Right cardiac atrium (tissue), 5 donors: ENCODE data around the gene NXPE3. TPM values are rescaled to one million over a fixed set of nuclear protein-coding genes. Genes with fewer than 3 reads are reported as not detected.

Experiments used
- ATAC-seq, 2 donors: fragments of 200-7000 bp; cut with Tn5 transposase; one replicate each; pipeline versions ENCODE4 v1.8.0 to v1.9.1; 2020; ENCODE audit warnings: moderate library complexity in 2 of 2, mild to moderate bottlenecking in 1 of 2
- DNase-seq, 3 donors: peaks; one replicate each; pipeline ENCODE4 v3.0.0-alpha.2; 2020
- H3K27ac ChIP-seq: one replicate; pipeline ENCODE4 v1.5.1; 2013; ENCODE audit warnings: mild to moderate bottlenecking, low read length, control low read depth, moderate library complexity
- H3K27me3 ChIP-seq: one replicate; pipeline ENCODE4 v1.6.1; 2013; ENCODE audit not compliant: control insufficient read depth, insufficient read depth
- H3K4me1 ChIP-seq: one replicate; pipeline ENCODE4 v1.6.1; 2013; ENCODE audit warnings: low read length; ENCODE audit not compliant: control insufficient read depth, insufficient read depth
- H3K4me3 ChIP-seq: one replicate; pipeline ENCODE4 v1.5.1; 2013; ENCODE audit warnings: low read length, control low read depth
- H3K9me3 ChIP-seq: one replicate; pipeline ENCODE4 v1.6.1; 2013; ENCODE audit warnings: low read length; ENCODE audit not compliant: control insufficient read depth
- WGBS: extraction: QIAGEN DNeasy Blood & Tissue Kit; methylation state at CpG from one replicate; pipeline ENCODE4 v1.1.7; 2013; 5-methylcytosine and 5-hydroxymethylcytosine counted together
- intact Hi-C, 4 donors: fragments of 100-400 bp; cut with DNase I; formaldehyde crosslinking; loops; one replicate each; pipeline versions ENCODE4 v1.11.0 to v1.14.0; 2022 to 2023
- polyA plus RNA-seq: library from polyadenylated mRNA; stranded (reverse); fragments of 200-250 nt; gene quantifications from one replicate; pipeline ENCODE4 v1.2.3, GENCODE V29; 2013
- total RNA-seq, 4 donors: library from RNA; stranded (reverse); fragmentation: NEBNext Ultra II Directional; extraction: Animal tissue kit (Norgen Biotek cat#: 25700); gene quantifications; one replicate each; pipeline ENCODE4 v1.2.1, GENCODE V29; 2021
- donor health status: healthy with polysubstance abuse.
- donor health status: DM: no; HTN: yes; CAD: no.
- donor health status: DM: no; HTN: no; CAD: no.
- donor health status: DM: no; HTN: yes; CAD: no; lungs with severe emphysema.
- donor health status: DM: yes; HTN: yes; CAD: no.

Gene NXPE3
- total and polyA plus RNA-seq, 5 donors: 26.8 to 53.3 (median 46.5) TPM

GRCh38 chr3:101828691-101829436, 49.9 kb downstream of the NXPE3 start:
- H3K4me1 ChIP-seq: no peaks in the 10 kb centered on the region
- intact Hi-C loops: no loop called here
- DNase-seq: peak; percentile 68 to 83 (median 73)
- 21% methylated on average over 9 of the region's 9 CpGs for WGBS
- H3K4me3 ChIP-seq: no peak overlapping the region
- no peaks in the 10 kb centered on the region for H3K9me3 ChIP-seq
- peak; percentile 93 to 95 for ATAC-seq
- no peaks in the 10 kb centered on the region for H3K27me3 ChIP-seq
- H3K27ac ChIP-seq: peak overlapping the region; percentile 13

- intact Hi-C loops: no loop called here
- H3K4me3 ChIP-seq: no peak overlapping the region
Observed at GRCh38 chr3:101829437-101829830, 50.4 kb downstream of the NXPE3 start.

GRCh38 chr3:101829874-101830273, 50.9 kb downstream of the NXPE3 start:
- Histone ChIP-seq H3K9me3 (no peaks in the 10 kb centered on the region), H3K4me3 (no peak overlapping the region), H3K27me3 (no peaks in the 10 kb centered on the region), H3K27ac (no peak overlapping the region), H3K4me1 (peaks cover 2% of the 10 kb centered on the region)
- intact Hi-C loops: no loop called here
- 58% methylated on average over 2 of the region's 2 CpGs for WGBS
- DNase-seq (no peak), ATAC-seq (no peak)

More at GRCh38 chr3:101829437-101829830, 50.4 kb downstream of the NXPE3 start:
- Histone ChIP-seq H3K27me3 (no peaks in the 10 kb centered on the region), H3K4me1 (peaks cover 2% of the 10 kb centered on the region), H3K27ac (peak overlapping the region; percentile 37), H3K9me3 (no peaks in the 10 kb centered on the region)
- ATAC-seq (no peak), DNase-seq (no peak)
- 39% methylated on average over 2 of the region's 2 CpGs for WGBS

GRCh38 chr3:101833446-101833974, 54.5 kb downstream of the NXPE3 start:
- no peak overlapping the region for H3K27ac ChIP-seq
- no peaks in the 10 kb centered on the region for H3K27me3 ChIP-seq
- DNase-seq: no peak
- no peak overlapping the region for H3K4me3 ChIP-seq
- 61% methylated on average over 2 of the region's 2 CpGs for WGBS
- intact Hi-C loops: no loop called here
- peaks cover 2% of the 10 kb centered on the region for H3K4me1 ChIP-seq
- no peak for ATAC-seq
- H3K9me3 ChIP-seq: no peaks in the 10 kb centered on the region

DNA sequence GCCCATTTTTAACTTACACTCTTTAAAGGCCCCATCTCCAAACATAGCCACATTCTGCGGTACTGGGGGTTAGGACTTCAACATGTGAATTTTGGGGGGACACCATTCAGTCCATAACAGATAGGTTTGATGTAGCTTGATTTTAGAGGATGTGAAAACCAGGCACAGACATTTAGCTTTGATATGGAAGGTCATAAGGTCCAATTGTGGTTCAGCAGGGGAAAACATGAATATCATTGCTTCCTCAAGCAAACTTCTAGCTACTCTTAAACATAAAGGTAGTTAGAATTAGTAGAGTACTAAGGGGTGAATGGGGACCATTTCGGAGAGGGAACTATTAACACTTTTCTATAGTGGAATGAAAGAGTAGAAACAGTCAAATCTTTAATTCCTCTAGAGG, 56.7 kb downstream of the NXPE3 start:
- ATAC-seq (no peak), DNase-seq (no peak)
- Histone ChIP-seq H3K27me3 (no peaks in the 10 kb centered on the region), H3K9me3 (no peaks in the 10 kb centered on the region), H3K27ac (no peak overlapping the region), H3K4me1 (peaks cover 2% of the 10 kb centered on the region), H3K4me3 (no peak overlapping the region)
- intact Hi-C loops: no loop called here
- 99% methylated on average over 2 of the region's 2 CpGs for WGBS

DNA sequence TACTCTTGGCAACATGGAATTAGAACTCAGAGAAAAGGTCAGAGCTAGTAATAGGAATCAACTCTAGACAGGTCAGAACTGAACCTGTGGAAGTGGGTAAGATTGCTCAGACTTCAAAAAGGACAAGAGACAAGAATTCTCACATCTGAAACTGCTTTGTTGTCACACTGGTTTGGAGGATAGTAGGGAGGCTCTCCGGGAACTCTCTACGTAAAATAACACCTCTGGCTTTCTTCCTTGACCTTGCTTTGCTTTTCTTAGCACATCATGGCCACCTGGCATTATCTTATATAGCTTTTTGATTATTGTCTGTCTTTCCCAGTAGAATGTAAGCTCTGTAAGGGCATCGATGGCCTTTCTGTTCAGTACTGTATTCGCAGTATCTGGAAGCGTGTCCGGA, 57.1 kb downstream of the NXPE3 start:
- intact Hi-C loops: no loop called here
- DNase-seq (no peak), ATAC-seq (no peak)
- Histone ChIP-seq H3K9me3 (no peaks in the 10 kb centered on the region), H3K27ac (no peak overlapping the region), H3K27me3 (no peaks in the 10 kb centered on the region), H3K4me3 (no peak overlapping the region), H3K4me1 (peaks cover 2% of the 10 kb centered on the region)
- WGBS: 96% methylated on average over 6 of the region's 6 CpGs

DNA sequence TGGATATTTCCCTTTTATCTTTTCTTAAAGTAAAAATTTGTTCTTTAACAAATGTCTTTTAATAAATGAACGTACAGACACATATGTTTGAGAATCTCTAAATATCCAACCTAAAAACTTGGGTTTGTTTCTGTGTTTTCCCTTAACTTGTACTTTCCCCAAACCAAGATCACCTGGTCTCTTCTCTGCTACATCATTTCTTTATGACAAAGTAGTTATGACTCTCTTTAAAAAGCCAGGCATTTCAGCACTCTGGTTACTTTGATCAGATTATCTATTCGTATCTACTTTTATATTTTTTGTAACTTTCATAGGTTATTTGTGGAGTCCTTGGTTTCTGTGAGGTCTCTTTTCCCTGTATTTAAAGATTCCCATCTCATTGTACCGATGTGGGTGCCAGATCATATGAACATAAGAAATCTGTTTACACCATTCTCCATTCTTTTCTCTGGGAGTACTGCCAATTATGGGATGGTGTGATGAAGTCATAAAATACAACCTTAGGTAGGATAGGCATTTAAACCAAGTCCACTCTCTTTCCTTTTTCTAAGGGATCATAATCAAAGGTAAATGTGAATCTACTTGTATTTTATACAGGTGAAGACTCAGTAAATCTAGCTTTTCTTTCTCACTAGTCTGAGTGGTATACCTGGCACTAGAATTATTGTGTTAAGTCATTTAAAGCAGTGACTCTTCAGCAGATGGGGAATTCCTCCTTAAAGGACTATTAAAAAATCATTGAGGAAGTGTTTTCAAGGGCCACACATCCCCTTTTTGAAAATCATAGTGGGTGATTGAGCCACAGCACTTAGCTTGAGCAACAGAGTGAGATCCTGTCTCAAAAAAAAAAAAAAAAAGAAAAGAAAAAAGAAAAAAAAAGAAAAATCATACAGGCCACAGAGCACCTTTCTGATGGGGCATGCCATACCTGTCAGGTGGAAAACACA, 57.9 kb downstream of the NXPE3 start:
- Histone ChIP-seq H3K4me1 (peaks cover 2% of the 10 kb centered on the region), H3K27ac (no peak overlapping the region), H3K4me3 (no peak overlapping the region), H3K27me3 (no peaks in the 10 kb centered on the region), H3K9me3 (no peaks in the 10 kb centered on the region)
- DNase-seq (no peak), ATAC-seq (no peak)
- WGBS: 60% methylated on average over 3 of the region's 3 CpGs
- intact Hi-C loops: no loop called here

DNA sequence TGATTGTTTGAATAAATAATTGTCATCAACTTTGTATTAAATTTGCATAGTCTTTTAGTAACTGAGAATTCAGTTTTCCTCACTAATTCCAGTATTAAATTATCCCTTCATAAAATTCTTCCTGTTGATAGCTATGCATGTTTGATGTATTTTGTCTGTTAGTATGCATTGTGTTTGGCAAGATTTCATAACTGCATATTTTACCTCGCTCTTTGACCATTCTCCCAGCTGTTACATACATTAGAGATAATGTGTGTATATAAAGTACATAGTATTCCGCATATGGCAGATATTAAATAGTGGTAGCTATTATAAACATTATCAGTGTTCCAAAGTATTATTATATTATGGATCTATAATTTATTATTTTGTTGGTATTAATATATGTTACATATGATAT, 59.7 kb downstream of the NXPE3 start:
- no peaks in the 10 kb centered on the region for H3K27me3 ChIP-seq
- intact Hi-C loops: no loop called here
- no peak overlapping the region for H3K4me3 ChIP-seq
- no peaks in the 10 kb centered on the region for H3K9me3 ChIP-seq
- H3K27ac ChIP-seq: no peak overlapping the region
- no peak for ATAC-seq
- peaks cover 2% of the 10 kb centered on the region for H3K4me1 ChIP-seq
- 96% methylated on average over 2 of the region's 2 CpGs for WGBS
- no peak for DNase-seq

GRCh38 chr3:101840066-101840465, 61.1 kb downstream of the NXPE3 start:
- no peaks in the 10 kb centered on the region for H3K4me1 ChIP-seq
- ATAC-seq: no peak
- no peak for DNase-seq
- intact Hi-C loops: no loop called here
- no peaks in the 10 kb centered on the region for H3K27me3 ChIP-seq
- no peaks in the 10 kb centered on the region for H3K9me3 ChIP-seq
- no peak overlapping the region for H3K4me3 ChIP-seq
- no peak overlapping the region for H3K27ac ChIP-seq

- Histone ChIP-seq H3K27me3 (no peaks in the 10 kb centered on the region), H3K27ac (no peak overlapping the region), H3K4me3 (no peak overlapping the region), H3K4me1 (no peaks in the 10 kb centered on the region), H3K9me3 (no peaks in the 10 kb centered on the region)
- WGBS: 76% methylated on average over 2 of the region's 2 CpGs
- DNase-seq: no peak
- no peak for ATAC-seq
- intact Hi-C loops: no loop called here
Observed at GRCh38 chr3:101842245-101842934, 63.4 kb downstream of the NXPE3 start.

- ATAC-seq (no peak), DNase-seq (no peak)
- intact Hi-C loops: no loop called here
- no peaks in the 10 kb centered on the region for H3K9me3 ChIP-seq
- no peak overlapping the region for H3K27ac ChIP-seq
- H3K27me3 ChIP-seq: no peaks in the 10 kb centered on the region
- H3K4me3 ChIP-seq: no peak overlapping the region
- 80% methylated on average over 3 of the region's 3 CpGs for WGBS
- H3K4me1 ChIP-seq: no peaks in the 10 kb centered on the region
Observed at GRCh38 chr3:101842935-101843330, 63.9 kb downstream of the NXPE3 start.
